HCT116 (cell line): ENCODE results near the gene RBM14.

Experiments used
- ELF1 ChIP-seq: IDR thresholded peaks from 2 replicates; pipeline ENCODE4 v1.6.1; 2012; ENCODE audit warnings: low read depth, borderline replicate concordance
- EZH2phosphoT487 ChIP-seq: fragments of 200-600 bp; IDR thresholded peaks from 2 replicates; pipeline ENCODE4 v1.6.1; 2018; ENCODE audit warnings: antibody characterized with exemption, borderline replicate concordance
- POLR2A ChIP-seq: IDR thresholded peaks from 2 replicates; pipeline ENCODE4 v1.7.0; 2011; ENCODE audit warnings: borderline replicate concordance; ENCODE audit not compliant: insufficient read depth, insufficient read length; ENCODE audit errors: extremely low read depth
- POLR2AphosphoS5 ChIP-seq: IDR thresholded peaks from 2 replicates; pipeline ENCODE4 v1.6.1; 2011; ENCODE audit warnings: mild to moderate bottlenecking, low read depth, low read length, moderate library complexity
- RAD21 ChIP-seq: IDR thresholded peaks from 2 replicates; pipeline ENCODE4 v1.6.1; 2012; ENCODE audit warnings: low read depth, mild to moderate bottlenecking
- SP1 ChIP-seq: IDR thresholded peaks from 2 replicates; pipeline ENCODE4 v1.6.1; 2012; ENCODE audit warnings: low read depth
- YY1 ChIP-seq: IDR thresholded peaks from 2 replicates; pipeline ENCODE4 v1.6.1; 2011; ENCODE audit warnings: low read length, low read depth, moderate library complexity, mild to moderate bottlenecking; ENCODE audit not compliant: insufficient replicate concordance; ENCODE audit errors: extremely low read depth
- ZNF274 ChIP-seq: fragments of 200-500 bp; sonication (Bioruptor generic); IDR thresholded peaks from 2 replicates; pipeline ENCODE4 v1.6.1; 2014; ENCODE audit warnings: mild to moderate bottlenecking, low read depth, low read length, inconsistent platforms
- TF ChIP-seq, protein P1 (sequence below), 3 experiments: fragments of 200-600 bp in 1 of 3; sonication (generic) in 1 of 3; IDR thresholded peaks in 2 of 3; conservative IDR thresholded peaks in 1 of 3; 2 replicates each; pipeline ENCODE4 v1.5.1; 2012 to 2017; ENCODE audit warnings: low read depth in 2 of 3, low read length in 2 of 3, antibody characterized with exemption in 1 of 3, borderline replicate concordance in 1 of 3, control low read depth in 1 of 3, mild to moderate bottlenecking in 1 of 3, mixed read lengths in 1 of 3, mixed run types in 1 of 3, moderate library complexity in 1 of 3; ENCODE audit not compliant: insufficient read depth in 1 of 3
- TF ChIP-seq, protein P2 (sequence below): IDR thresholded peaks from 2 replicates; pipeline ENCODE4 v1.6.1; 2012
- TF ChIP-seq, protein P3 (sequence below): IDR thresholded peaks from 2 replicates; pipeline ENCODE4 v1.6.1; 2011; ENCODE audit warnings: mild to moderate bottlenecking, low read length, moderate library complexity; ENCODE audit not compliant: insufficient replicate concordance; ENCODE audit errors: extremely low read depth
- TF ChIP-seq, protein P4 (sequence below): IDR thresholded peaks from 2 replicates; pipeline ENCODE4 v1.6.1; 2012; ENCODE audit warnings: low read depth

DNA sequence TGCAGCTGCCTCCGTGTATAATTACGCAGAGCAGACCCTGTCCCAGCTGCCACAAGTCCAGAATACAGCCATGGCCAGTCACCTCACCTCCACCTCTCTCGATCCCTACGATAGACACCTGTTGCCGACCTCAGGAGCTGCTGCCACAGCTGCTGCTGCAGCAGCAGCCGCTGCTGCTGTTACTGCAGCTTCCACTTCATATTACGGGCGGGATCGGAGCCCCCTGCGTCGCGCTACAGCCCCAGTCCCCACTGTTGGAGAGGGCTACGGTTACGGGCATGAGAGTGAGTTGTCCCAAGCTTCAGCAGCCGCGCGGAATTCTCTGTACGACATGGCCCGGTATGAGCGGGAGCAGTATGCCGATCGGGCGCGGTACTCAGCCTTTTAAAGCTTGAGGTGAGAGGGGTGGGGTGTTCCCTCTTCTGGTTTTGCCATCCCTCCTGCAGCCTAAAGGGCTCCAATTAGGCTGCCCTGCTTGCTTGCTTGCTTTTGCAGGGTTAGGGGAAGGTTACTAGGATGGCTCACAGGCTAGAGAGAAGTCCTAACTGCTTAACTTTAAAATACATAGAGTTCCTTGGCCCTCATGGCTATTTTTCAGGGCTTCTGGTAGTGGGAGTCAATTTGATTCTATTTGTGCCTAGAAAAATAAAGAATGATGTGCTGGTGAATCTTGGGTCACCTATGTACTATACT is 27.5 kb downstream of the RBM14 start:
- TF ChIP-seq, protein P1, sequence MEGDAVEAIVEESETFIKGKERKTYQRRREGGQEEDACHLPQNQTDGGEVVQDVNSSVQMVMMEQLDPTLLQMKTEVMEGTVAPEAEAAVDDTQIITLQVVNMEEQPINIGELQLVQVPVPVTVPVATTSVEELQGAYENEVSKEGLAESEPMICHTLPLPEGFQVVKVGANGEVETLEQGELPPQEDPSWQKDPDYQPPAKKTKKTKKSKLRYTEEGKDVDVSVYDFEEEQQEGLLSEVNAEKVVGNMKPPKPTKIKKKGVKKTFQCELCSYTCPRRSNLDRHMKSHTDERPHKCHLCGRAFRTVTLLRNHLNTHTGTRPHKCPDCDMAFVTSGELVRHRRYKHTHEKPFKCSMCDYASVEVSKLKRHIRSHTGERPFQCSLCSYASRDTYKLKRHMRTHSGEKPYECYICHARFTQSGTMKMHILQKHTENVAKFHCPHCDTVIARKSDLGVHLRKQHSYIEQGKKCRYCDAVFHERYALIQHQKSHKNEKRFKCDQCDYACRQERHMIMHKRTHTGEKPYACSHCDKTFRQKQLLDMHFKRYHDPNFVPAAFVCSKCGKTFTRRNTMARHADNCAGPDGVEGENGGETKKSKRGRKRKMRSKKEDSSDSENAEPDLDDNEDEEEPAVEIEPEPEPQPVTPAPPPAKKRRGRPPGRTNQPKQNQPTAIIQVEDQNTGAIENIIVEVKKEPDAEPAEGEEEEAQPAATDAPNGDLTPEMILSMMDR (IDR thresholded peaks at IDR 0.05 in 2 of 3, conservative IDR thresholded peaks at IDR 0.05 in 1 of 3; ENCODE audit: borderline replicate concordance in 1 of 3, insufficient read depth in 1 of 3, low read depth in 2 of 3, low read length in 2 of 3): no peak
- no peak for TF ChIP-seq SP1
- no peak for TF ChIP-seq RAD21
- TF ChIP-seq, protein P2, sequence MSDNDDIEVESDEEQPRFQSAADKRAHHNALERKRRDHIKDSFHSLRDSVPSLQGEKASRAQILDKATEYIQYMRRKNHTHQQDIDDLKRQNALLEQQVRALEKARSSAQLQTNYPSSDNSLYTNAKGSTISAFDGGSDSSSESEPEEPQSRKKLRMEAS: no peak
- TF ChIP-seq POLR2AphosphoS5: no peak
- TF ChIP-seq ZNF274: no peak
- no peak for TF ChIP-seq ELF1
- TF ChIP-seq EZH2phosphoT487: no peak
- TF ChIP-seq, protein P3, sequence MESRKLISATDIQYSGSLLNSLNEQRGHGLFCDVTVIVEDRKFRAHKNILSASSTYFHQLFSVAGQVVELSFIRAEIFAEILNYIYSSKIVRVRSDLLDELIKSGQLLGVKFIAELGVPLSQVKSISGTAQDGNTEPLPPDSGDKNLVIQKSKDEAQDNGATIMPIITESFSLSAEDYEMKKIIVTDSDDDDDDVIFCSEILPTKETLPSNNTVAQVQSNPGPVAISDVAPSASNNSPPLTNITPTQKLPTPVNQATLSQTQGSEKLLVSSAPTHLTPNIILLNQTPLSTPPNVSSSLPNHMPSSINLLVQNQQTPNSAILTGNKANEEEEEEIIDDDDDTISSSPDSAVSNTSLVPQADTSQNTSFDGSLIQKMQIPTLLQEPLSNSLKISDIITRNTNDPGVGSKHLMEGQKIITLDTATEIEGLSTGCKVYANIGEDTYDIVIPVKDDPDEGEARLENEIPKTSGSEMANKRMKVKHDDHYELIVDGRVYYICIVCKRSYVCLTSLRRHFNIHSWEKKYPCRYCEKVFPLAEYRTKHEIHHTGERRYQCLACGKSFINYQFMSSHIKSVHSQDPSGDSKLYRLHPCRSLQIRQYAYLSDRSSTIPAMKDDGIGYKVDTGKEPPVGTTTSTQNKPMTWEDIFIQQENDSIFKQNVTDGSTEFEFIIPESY: no peak
- no peak for TF ChIP-seq YY1
- no peak for TF ChIP-seq POLR2A
- TF ChIP-seq, protein P4, sequence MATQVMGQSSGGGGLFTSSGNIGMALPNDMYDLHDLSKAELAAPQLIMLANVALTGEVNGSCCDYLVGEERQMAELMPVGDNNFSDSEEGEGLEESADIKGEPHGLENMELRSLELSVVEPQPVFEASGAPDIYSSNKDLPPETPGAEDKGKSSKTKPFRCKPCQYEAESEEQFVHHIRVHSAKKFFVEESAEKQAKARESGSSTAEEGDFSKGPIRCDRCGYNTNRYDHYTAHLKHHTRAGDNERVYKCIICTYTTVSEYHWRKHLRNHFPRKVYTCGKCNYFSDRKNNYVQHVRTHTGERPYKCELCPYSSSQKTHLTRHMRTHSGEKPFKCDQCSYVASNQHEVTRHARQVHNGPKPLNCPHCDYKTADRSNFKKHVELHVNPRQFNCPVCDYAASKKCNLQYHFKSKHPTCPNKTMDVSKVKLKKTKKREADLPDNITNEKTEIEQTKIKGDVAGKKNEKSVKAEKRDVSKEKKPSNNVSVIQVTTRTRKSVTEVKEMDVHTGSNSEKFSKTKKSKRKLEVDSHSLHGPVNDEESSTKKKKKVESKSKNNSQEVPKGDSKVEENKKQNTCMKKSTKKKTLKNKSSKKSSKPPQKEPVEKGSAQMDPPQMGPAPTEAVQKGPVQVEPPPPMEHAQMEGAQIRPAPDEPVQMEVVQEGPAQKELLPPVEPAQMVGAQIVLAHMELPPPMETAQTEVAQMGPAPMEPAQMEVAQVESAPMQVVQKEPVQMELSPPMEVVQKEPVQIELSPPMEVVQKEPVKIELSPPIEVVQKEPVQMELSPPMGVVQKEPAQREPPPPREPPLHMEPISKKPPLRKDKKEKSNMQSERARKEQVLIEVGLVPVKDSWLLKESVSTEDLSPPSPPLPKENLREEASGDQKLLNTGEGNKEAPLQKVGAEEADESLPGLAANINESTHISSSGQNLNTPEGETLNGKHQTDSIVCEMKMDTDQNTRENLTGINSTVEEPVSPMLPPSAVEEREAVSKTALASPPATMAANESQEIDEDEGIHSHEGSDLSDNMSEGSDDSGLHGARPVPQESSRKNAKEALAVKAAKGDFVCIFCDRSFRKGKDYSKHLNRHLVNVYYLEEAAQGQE: no peak
